PC-3 (cell line): ENCODE measurements around the gene CLEC16A. TPM values are rescaled to one million over a fixed set of nuclear protein-coding genes. Genes with fewer than 3 reads are reported as not detected.

ENCODE experiments used
- ATAC-seq: fragments of 200-7000 bp; cut with Tn5 transposase; 2 replicates; pipeline ENCODE4 v1.9.1; 2020; ENCODE audit warnings: mild to moderate bottlenecking, moderate library complexity
- BruUV-seq: library from RNA; stranded (reverse); fragments of 400-500 nt; replicated peaks from 2 replicates; lab custom pipeline; 2021; lab: Mats Ljungman, UMichigan
- CTCF ChIA-PET: fragments of 300-600 bp; sonication (Branson Sonifier 250); formaldehyde crosslinking; loops from one replicate; lab custom pipeline; 2022; ENCODE audit warnings: antibody characterized with exemption; lab: Charles Lee
- POLR2A ChIA-PET: fragments of 300-600 bp; sonication (Branson Sonifier 250); formaldehyde crosslinking; loops from one replicate; lab custom pipeline; 2022; ENCODE audit warnings: antibody characterized with exemption; ENCODE audit not compliant: unreplicated experiment; lab: Charles Lee
- DNase-seq: peaks from one replicate; pipeline ENCODE4 v3.0.0-alpha.2; 2015
- H2AFZ ChIP-seq: fragments of 300-600 bp; sonication (generic); 2 replicates; pipeline ENCODE4 v1.6.0; 2016; ENCODE audit warnings: antibody characterized with exemption, low read length
- H3F3A ChIP-seq: fragments of 300-600 bp; sonication (generic); one replicate; pipeline ENCODE4 v1.6.0; 2017; ENCODE audit warnings: antibody characterized with exemption, low read length, control low read depth, mild to moderate bottlenecking; ENCODE audit not compliant: unreplicated experiment
- H3K27ac ChIP-seq: fragments of 300-600 bp; sonication (generic); 2 replicates; pipeline ENCODE4 v1.5.1; 2016; ENCODE audit warnings: mild to moderate bottlenecking, low read length
- H3K27me3 ChIP-seq: fragments of 300-600 bp; sonication (generic); 2 replicates; pipeline ENCODE4 v1.6.1; 2016; ENCODE audit warnings: low read length, mixed read lengths
- H3K36me3 ChIP-seq: fragments of 300-600 bp; sonication (generic); 2 replicates; pipeline ENCODE4 v1.6.1; 2016; ENCODE audit warnings: low read depth, mixed run types, low read length, mixed read lengths
- H3K4me1 ChIP-seq: fragments of 300-600 bp; sonication (generic); 2 replicates; pipeline ENCODE4 v1.5.1; 2016; ENCODE audit warnings: low read length; ENCODE audit not compliant: insufficient read depth
- H3K4me2 ChIP-seq: fragments of 300-600 bp; sonication (generic); 2 replicates; pipeline ENCODE4 v1.6.0; 2016; ENCODE audit warnings: low read length
- H3K4me3 ChIP-seq: fragments of 300-600 bp; sonication (generic); 2 replicates; pipeline ENCODE4 v1.5.1; 2016; ENCODE audit warnings: mild to moderate bottlenecking, low read length, mixed read lengths
- H3K79me2 ChIP-seq: fragments of 300-600 bp; sonication (generic); 2 replicates; pipeline ENCODE4 v1.6.1; 2017; ENCODE audit warnings: low read length, mixed read lengths
- H3K9ac ChIP-seq: fragments of 300-600 bp; sonication (generic); 2 replicates; pipeline ENCODE4 v1.6.0; 2016; ENCODE audit warnings: mild to moderate bottlenecking, low read length
- H3K9me2 ChIP-seq: fragments of 300-600 bp; sonication (generic); replicated peaks from 2 replicates; pipeline ENCODE4 v1.6.1; 2016; ENCODE audit warnings: mixed run types, low read length, mixed read lengths
- H3K9me3 ChIP-seq: fragments of 300-600 bp; sonication (generic); 2 replicates; pipeline ENCODE4 v1.6.1; 2016; ENCODE audit warnings: low read length, mixed read lengths
- H4K20me1 ChIP-seq: fragments of 300-600 bp; sonication (generic); 2 replicates; pipeline ENCODE4 v1.6.1; 2016; ENCODE audit warnings: low read length, mixed read lengths
- CTCF ChIP-seq: fragments of 300-600 bp; sonication (generic); conservative IDR thresholded peaks from 2 replicates; pipeline ENCODE4 v1.5.1; 2017; ENCODE audit warnings: antibody characterized with exemption, low read depth, mild to moderate bottlenecking, low read length
- EZH2 ChIP-seq: fragments of 300-600 bp; sonication (generic); IDR thresholded peaks from one replicate; pipeline ENCODE4 v1.6.1; 2017; ENCODE audit warnings: antibody characterized with exemption, mild to moderate bottlenecking, low read length; ENCODE audit not compliant: unreplicated experiment
- EZH2phosphoT487 ChIP-seq: fragments of 300-600 bp; sonication (generic); IDR thresholded peaks from 2 replicates; pipeline ENCODE4 v1.6.1; 2018; ENCODE audit warnings: mild to moderate bottlenecking, antibody characterized with exemption, low read length, borderline replicate concordance
- intact Hi-C: fragments of 100-400 bp; cut with micrococcal nuclease; formaldehyde crosslinking; loops from 2 replicates; pipeline ENCODE4 v1.9.0; 2023
- total RNA-seq: library from RNA; depleted of rRNA; stranded (reverse); fragments of >200 nt; gene quantifications from 2 replicates; pipeline ENCODE4 v1.2.3, GENCODE V29; 2014

Gene CLEC16A
- total RNA-seq, 1 experiment from 2014 or later, result 9.5 TPM

GRCh38 chr16:11171757-11172299 lies 227.5 kb downstream of the CLEC16A start:
- DNase-seq (no peak), ATAC-seq (no peak)
- ChIA-PET POLR2A (no interaction called here), CTCF (no interaction called here)
- Histone ChIP-seq H3K79me2 (no peaks in the 10 kb centered on the region), H3K9ac (no peak overlapping the region), H3F3A (no peaks in the 10 kb centered on the region), H3K4me2 (no peak overlapping the region), H3K27ac (no peak overlapping the region), H3K4me1 (peaks cover 4% of the 10 kb centered on the region; the same call in 1 of the 2 replicates), H3K36me3 (no peaks in the 10 kb centered on the region), H3K4me3 (no peak overlapping the region), H3K9me3 (no peaks in the 10 kb centered on the region), H2AFZ (no peak overlapping the region), H3K27me3 (no peaks in the 10 kb centered on the region), H3K9me2 (no peaks in the 10 kb centered on the region), H4K20me1 (no peaks in the 10 kb centered on the region)
- BruUV-seq, result no TSS peak
- TF ChIP-seq CTCF, result no peak
- no peak for TF ChIP-seq EZH2phosphoT487
- no peak for TF ChIP-seq EZH2
- intact Hi-C loops, result no loop called here

GRCh38 chr16:11173426-11173825 lies 229.1 kb downstream of the CLEC16A start:
- Histone ChIP-seq H3K9me2 (no peaks in the 10 kb centered on the region), H3F3A (no peaks in the 10 kb centered on the region), H3K27ac (no peak overlapping the region), H3K9me3 (no peaks in the 10 kb centered on the region), H3K27me3 (no peaks in the 10 kb centered on the region), H3K79me2 (no peaks in the 10 kb centered on the region), H4K20me1 (no peaks in the 10 kb centered on the region), H3K36me3 (no peaks in the 10 kb centered on the region), H3K4me3 (no peak overlapping the region), H3K4me1 (peaks cover 4% of the 10 kb centered on the region; the same call in 1 of the 2 replicates), H2AFZ (no peak overlapping the region), H3K9ac (no peak overlapping the region), H3K4me2 (no peak overlapping the region)
- CTCF ChIA-PET, result no interaction called here
- POLR2A ChIA-PET, result no interaction called here
- no TSS peak for BruUV-seq
- intact Hi-C loops, result no loop called here
- TF ChIP-seq EZH2phosphoT487 (no peak), CTCF (no peak), EZH2 (no peak)
- ATAC-seq, result no peak
- no peak for DNase-seq

- H3F3A ChIP-seq, result no peaks in the 10 kb centered on the region
- no TSS peak for BruUV-seq
- intact Hi-C loops, result no loop called here
- H2AFZ ChIP-seq, result no peak overlapping the region
- no peak overlapping the region for H3K9ac ChIP-seq
- no peak for DNase-seq
- no peaks in the 10 kb centered on the region for H3K27me3 ChIP-seq
- no peaks in the 10 kb centered on the region for H3K9me2 ChIP-seq
- no peaks in the 10 kb centered on the region for H3K79me2 ChIP-seq
- ChIA-PET POLR2A (no interaction called here), CTCF (no interaction called here)
- TF ChIP-seq EZH2, result no peak
- TF ChIP-seq EZH2phosphoT487, result no peak
- TF ChIP-seq CTCF, result no peak
- no peaks in the 10 kb centered on the region for H3K9me3 ChIP-seq
- H3K4me2 ChIP-seq, result no peak overlapping the region
- peaks cover 4% of the 10 kb centered on the region; the same call in 1 of the 2 replicates for H3K4me1 ChIP-seq
- H3K36me3 ChIP-seq, result no peaks in the 10 kb centered on the region
- no peak overlapping the region for H3K4me3 ChIP-seq
- H3K27ac ChIP-seq, result no peak overlapping the region
- H4K20me1 ChIP-seq, result no peaks in the 10 kb centered on the region
- ATAC-seq, result no peak
Measured at GRCh38 chr16:11174141-11174540, 229.8 kb downstream of the CLEC16A start.
